Peyer's patch (tissue), 4 donors: ENCODE results near the gene LMLN. TPM values are rescaled to one million over a fixed set of nuclear protein-coding genes. Genes with fewer than 3 reads are reported as not detected.

ENCODE experiments used
- DNase-seq, 3 donors: peaks; one replicate each; pipeline ENCODE4 v3.0.0-alpha.2; 2017 to 2019
- H3K27ac ChIP-seq, 4 donors: fragments of 200-600 bp; sonication (generic); one replicate each; pipeline ENCODE4 v1.5.1; 2016 to 2019
- H3K27me3 ChIP-seq, 2 donors: fragments of 200-600 bp; sonication (generic); one replicate each; pipeline ENCODE4 v1.5.1; 2019
- H3K36me3 ChIP-seq, 3 donors: fragments of 200-600 bp; sonication (generic); one replicate each; pipeline ENCODE4 v1.5.1; 2016 to 2019
- H3K4me1 ChIP-seq, 4 donors: fragments of 200-600 bp; sonication (generic); one replicate each; pipeline ENCODE4 v1.5.1; 2016 to 2019
- H3K4me3 ChIP-seq, 4 donors: fragments of 200-600 bp; sonication (generic); 1 replicate in 3 of 4; 2 replicates in 1 of 4; pipeline ENCODE4 v1.5.1; 2016 to 2019; ENCODE audit warnings: mild to moderate bottlenecking in 1 of 4
- H3K9me3 ChIP-seq, 4 donors: fragments of 200-600 bp; sonication (generic); one replicate each; pipeline ENCODE4 v1.5.1; 2016 to 2019; ENCODE audit warnings: mild to moderate bottlenecking in 1 of 4
- POLR2A ChIP-seq, 2 donors: fragments of 450-650 bp; IDR thresholded peaks; one replicate each; pipeline ENCODE4 v1.5.1; 2017; ENCODE audit warnings: antibody characterized with exemption in 2 of 2, mild to moderate bottlenecking in 2 of 2, moderate library complexity in 2 of 2
- total RNA-seq, 4 donors: library from RNA; depleted of rRNA; stranded (reverse); fragments of >200 nt; gene quantifications; one replicate each; pipeline ENCODE4 v1.1.0, GENCODE V29; 2016
- TF ChIP-seq, protein P1 (sequence below), 6 experiments: fragments of 450-650 bp in 4 of 6; fragments of 200-600 bp in 2 of 6; sonication (generic) in 1 of 6; IDR thresholded peaks; one replicate each; pipeline ENCODE4 v1.5.1; 2017 to 2019; ENCODE audit warnings: antibody characterized with exemption in 6 of 6, mild to moderate bottlenecking in 3 of 6, moderate library complexity in 1 of 6

Gene LMLN
- total RNA-seq, 4 donors from 2014 or later = 0.83 to 6.2 (median 4.2) TPM

DNA sequence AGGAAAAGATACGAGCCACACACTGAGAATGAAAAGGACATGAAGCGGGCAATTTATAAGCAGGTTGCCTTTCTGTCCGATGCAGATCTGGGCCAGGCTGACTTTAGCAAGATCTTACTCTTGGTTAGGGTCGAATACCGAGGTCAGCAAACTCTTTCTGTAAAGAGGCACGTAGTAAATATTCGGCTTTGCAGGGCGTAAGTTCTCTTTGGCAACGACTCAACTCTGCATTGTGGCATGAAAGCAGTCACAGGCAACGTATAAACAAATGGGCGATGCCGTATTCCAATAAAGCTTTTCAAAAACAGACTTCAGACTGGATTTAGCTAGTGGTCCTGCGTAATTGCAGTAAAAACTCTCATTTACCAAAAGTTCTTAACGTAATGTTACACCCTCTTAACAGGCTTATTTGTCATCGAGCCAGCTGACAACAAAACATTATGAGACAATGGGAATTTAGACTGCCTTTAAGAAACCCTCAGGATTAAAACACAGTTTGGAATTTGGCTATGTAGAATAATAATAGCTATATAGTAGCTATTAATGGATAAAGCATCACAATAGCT is 23.1 kb upstream of the LMLN start:
- TF ChIP-seq, protein P1, sequence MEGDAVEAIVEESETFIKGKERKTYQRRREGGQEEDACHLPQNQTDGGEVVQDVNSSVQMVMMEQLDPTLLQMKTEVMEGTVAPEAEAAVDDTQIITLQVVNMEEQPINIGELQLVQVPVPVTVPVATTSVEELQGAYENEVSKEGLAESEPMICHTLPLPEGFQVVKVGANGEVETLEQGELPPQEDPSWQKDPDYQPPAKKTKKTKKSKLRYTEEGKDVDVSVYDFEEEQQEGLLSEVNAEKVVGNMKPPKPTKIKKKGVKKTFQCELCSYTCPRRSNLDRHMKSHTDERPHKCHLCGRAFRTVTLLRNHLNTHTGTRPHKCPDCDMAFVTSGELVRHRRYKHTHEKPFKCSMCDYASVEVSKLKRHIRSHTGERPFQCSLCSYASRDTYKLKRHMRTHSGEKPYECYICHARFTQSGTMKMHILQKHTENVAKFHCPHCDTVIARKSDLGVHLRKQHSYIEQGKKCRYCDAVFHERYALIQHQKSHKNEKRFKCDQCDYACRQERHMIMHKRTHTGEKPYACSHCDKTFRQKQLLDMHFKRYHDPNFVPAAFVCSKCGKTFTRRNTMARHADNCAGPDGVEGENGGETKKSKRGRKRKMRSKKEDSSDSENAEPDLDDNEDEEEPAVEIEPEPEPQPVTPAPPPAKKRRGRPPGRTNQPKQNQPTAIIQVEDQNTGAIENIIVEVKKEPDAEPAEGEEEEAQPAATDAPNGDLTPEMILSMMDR (IDR thresholded peaks at IDR 0.05) = no peak
- no peak for TF ChIP-seq POLR2A (IDR thresholded peaks at IDR 0.05)
- H3K36me3 ChIP-seq = no peaks in the 10 kb centered on the region

GRCh38 chr3:197940745-197941384 is 19.2 kb upstream of the LMLN start:
- H3K4me3 ChIP-seq = no peak overlapping the region
- TF ChIP-seq, protein P1 (IDR thresholded peaks at IDR 0.05) = no peak
- TF ChIP-seq POLR2A (IDR thresholded peaks at IDR 0.05) = no peak
- H3K4me1 ChIP-seq = no peaks in the 10 kb centered on the region
- H3K36me3 ChIP-seq = no peaks in the 10 kb centered on the region
- no peak for DNase-seq
- H3K27me3 ChIP-seq = no peaks in the 10 kb centered on the region
- no peaks in the 10 kb centered on the region for H3K9me3 ChIP-seq
- no peak overlapping the region for H3K27ac ChIP-seq

More for the DNA sequence above, 23.1 kb upstream of the LMLN start:
- Histone ChIP-seq H3K4me1 (no peaks in the 10 kb centered on the region), H3K27me3 (no peaks in the 10 kb centered on the region), H3K27ac (no peak overlapping the region), H3K4me3 (no peak overlapping the region), H3K9me3 (no peaks in the 10 kb centered on the region)
- no peak for DNase-seq

GRCh38 chr3:197942956-197943556 is 17.0 kb upstream of the LMLN start:
- Histone ChIP-seq H3K9me3 (no peaks in the 10 kb centered on the region), H3K27ac (no peak overlapping the region), H3K36me3 (no peaks in the 10 kb centered on the region), H3K4me1 (no peaks in the 10 kb centered on the region), H3K4me3 (no peak overlapping the region), H3K27me3 (no peaks in the 10 kb centered on the region)
- no peak for TF ChIP-seq POLR2A (IDR thresholded peaks at IDR 0.05)
- TF ChIP-seq, protein P1 (IDR thresholded peaks at IDR 0.05) = peak; percentile 39 to 73 (median 62)
- DNase-seq = no peak

- TF ChIP-seq, protein P1 (IDR thresholded peaks at IDR 0.05) = no peak
- no peak for TF ChIP-seq POLR2A (IDR thresholded peaks at IDR 0.05)
- peaks cover 0 to 30% (median 0%) of the 10 kb centered on the region in 3 donors for H3K36me3 ChIP-seq
- peak overlapping the region; percentile 49 to 73 (median 66) for H3K4me3 ChIP-seq
- no peaks in the 10 kb centered on the region for H3K27me3 ChIP-seq
- H3K9me3 ChIP-seq = no peaks in the 10 kb centered on the region
- no peak for DNase-seq
- H3K4me1 ChIP-seq = peaks cover 0 to 29% (median 9%) of the 10 kb centered on the region in 4 donors
- H3K27ac ChIP-seq = peak overlapping the region; percentile 68 to 95 (median 89)
Observed at GRCh38 chr3:197949191-197949777, 10.7 kb upstream of the LMLN start.

- H3K4me1 ChIP-seq = peaks cover 0 to 29% (median 9%) of the 10 kb centered on the region in 4 donors
- H3K27ac ChIP-seq = peak within 1 kb of the TSS; percentile 68 to 95 (median 89)
- TF ChIP-seq POLR2A (IDR thresholded peaks at IDR 0.05) = peak; percentile 62 to 67
- TF ChIP-seq, protein P1 (IDR thresholded peaks at IDR 0.05) = no peak
- H3K9me3 ChIP-seq = no peaks in the 10 kb centered on the region
- peak; percentile 82 to 94 (median 85) for DNase-seq
- H3K4me3 ChIP-seq = peak within 1 kb of the TSS; percentile 49 to 73 (median 66)
- H3K27me3 ChIP-seq = no peaks in the 10 kb centered on the region
- peaks cover 0 to 38% (median 2%) of the 10 kb centered on the region in 3 donors for H3K36me3 ChIP-seq
Observed at GRCh38 chr3:197949778-197950676, 10.0 kb upstream of the LMLN start, which contains the start of gene RPL35A. TSS of gene RPL35A (plus strand) at chr3:197950190. CDS start at chr3:197950968, 778 bp downstream.
